Activated T-helper 1 cell treated with Interleukin-2 at 50 U/mL for 16 hours (primary cell): Measurements from ENCODE around the gene WFIKKN1.
"Not testable (repeated sequence)": the region's sequence is repeated elsewhere in the genome, so short reads cannot be mapped to it uniquely, and the experiment has no call there.

Experiments used
- DNase-seq: peaks from one replicate; pipeline ENCODE4 v3.0.0-alpha.2; 2020; ENCODE audit warnings: low read depth

The WFIKKN1 gene

DNA sequence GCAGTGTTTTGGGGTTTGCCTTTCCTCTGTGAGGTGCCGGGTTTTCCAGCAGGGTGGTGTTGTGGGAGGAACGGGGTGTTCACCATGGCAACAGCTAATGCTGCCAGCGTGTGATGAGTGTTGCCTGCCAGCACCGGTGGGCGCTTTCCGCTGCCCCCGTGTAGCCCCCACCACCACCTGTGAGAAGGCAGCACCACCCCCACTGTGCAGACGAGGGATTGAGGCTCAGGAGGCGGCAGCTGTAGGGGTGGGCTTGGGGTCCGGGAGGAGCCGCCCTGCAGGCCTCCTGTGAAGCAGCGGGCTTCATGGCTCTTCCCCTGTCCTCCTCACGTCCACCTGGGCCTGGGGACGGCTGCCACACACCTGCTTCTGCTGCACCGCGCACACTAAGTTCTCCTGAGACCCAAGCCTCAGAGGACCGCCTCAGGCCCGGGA lies 35.7 kb upstream of the WFIKKN1 start:
- DNase-seq = no peak

- DNase-seq = no peak
Observed at GRCh38 chr16:595942-596735, 34.6 kb upstream of the WFIKKN1 start.

- no peak for DNase-seq
Observed at GRCh38 chr16:596736-597060, 34.1 kb upstream of the WFIKKN1 start.

GRCh38 chr16:597655-598054 lies 33.1 kb upstream of the WFIKKN1 start:
- DNase-seq = not testable (repeated sequence)

GRCh38 chr16:598823-599739 lies 31.7 kb upstream of the WFIKKN1 start:
- no peak for DNase-seq

- DNase-seq = no peak
Observed at GRCh38 chr16:600781-601180, 30.0 kb upstream of the WFIKKN1 start.

GRCh38 chr16:603933-604332 lies 26.9 kb upstream of the WFIKKN1 start:
- no peak for DNase-seq

DNA sequence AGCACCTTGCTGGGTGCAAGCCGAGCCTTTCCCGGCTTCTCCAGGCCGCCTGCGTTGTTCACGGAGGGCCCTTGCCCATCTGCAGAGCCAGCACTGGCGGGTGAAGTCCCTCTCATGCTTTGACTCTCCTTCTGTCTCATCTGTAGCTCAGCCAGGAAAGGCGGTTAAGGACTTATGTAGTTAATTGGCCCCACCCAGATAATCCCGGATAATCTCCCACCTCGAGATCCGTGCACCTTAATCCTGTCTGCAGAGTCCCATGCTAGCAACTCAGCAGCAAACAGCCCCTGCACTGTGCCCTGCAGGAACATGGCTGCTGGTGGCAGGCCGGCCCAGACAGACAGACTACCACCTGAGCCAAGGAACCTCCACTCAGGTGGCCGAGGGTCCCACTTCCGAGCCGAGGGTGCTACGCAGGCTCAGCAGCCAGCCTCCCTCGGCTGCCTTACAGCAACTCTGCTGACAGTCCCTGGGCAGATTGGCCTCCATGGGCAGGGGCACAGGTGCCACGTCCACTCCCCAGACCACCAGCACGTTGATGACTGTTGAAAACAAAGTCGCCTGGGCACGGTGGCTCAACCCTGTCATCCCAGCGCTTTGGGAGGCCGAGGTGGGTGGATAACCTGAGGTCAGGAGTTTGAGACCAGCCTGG lies 24.0 kb upstream of the WFIKKN1 start:
- no peak for DNase-seq

GRCh38 chr16:608019-608418 lies 22.8 kb upstream of the WFIKKN1 start:
- no peak for DNase-seq

- no peak for DNase-seq
Observed at GRCh38 chr16:609316-609715, 21.5 kb upstream of the WFIKKN1 start.

GRCh38 chr16:609984-610383 lies 20.8 kb upstream of the WFIKKN1 start:
- no peak for DNase-seq

- peak; percentile 36 for DNase-seq
Observed at GRCh38 chr16:610513-611381, 20.0 kb upstream of the WFIKKN1 start.

- no peak for DNase-seq
Observed at GRCh38 chr16:615122-615521, 15.7 kb upstream of the WFIKKN1 start.

GRCh38 chr16:616733-617586 lies 13.8 kb upstream of the WFIKKN1 start:
- no peak for DNase-seq

DNA sequence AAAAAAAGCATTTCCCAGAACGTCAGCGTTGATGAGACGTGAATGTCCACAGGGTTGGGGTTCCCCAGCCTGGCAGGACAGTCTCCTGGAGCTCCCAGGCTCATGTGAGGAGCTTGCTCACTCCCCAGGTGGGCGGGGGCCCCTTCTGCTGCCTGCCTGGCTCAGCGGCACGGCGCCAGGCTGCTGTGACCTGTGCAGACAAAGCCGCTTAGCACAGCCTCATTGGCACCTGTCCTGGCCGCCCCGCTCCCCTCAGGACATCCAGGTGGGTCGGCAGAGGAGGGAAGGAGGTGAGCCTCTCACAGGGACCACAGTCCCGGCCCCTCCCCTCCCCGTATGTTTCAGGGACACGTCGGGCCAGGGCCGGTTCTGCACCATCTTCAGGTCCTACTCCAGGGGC lies 12.9 kb upstream of the WFIKKN1 start:
- DNase-seq = no peak

DNA sequence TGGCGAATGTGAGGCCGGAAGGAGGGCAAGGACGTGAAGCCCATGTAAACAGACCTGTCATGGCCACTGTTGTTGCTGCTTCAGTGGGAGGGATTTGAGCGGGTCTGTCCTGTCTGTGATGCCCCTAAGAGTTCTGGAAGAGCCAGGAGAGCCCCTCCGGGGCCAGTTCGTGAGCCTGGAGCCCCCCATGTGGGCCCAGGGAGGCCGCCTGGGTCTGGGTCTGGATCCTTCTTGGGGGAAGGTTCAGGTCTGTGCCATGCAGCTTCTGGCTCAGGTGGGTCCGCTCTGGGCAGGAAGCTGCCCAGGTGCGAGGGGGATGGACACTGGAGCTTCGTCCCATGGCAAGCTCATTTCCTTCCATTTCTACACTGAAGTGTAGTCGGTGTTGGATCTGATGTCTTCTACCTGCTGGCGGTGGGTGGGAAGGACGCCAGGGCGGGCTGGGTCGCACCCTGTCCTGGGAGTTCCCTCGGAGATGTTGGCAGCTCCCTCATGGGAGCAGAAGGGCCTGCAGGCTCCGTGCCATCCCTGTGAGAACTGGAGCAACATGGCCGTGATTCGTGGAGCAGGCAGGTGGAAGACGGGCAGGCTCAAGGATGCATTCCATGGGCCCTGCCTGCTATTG lies 11.2 kb upstream of the WFIKKN1 start:
- no peak for DNase-seq

- DNase-seq = no peak
Observed at GRCh38 chr16:620700-621525, 9.9 kb upstream of the WFIKKN1 start.

DNA sequence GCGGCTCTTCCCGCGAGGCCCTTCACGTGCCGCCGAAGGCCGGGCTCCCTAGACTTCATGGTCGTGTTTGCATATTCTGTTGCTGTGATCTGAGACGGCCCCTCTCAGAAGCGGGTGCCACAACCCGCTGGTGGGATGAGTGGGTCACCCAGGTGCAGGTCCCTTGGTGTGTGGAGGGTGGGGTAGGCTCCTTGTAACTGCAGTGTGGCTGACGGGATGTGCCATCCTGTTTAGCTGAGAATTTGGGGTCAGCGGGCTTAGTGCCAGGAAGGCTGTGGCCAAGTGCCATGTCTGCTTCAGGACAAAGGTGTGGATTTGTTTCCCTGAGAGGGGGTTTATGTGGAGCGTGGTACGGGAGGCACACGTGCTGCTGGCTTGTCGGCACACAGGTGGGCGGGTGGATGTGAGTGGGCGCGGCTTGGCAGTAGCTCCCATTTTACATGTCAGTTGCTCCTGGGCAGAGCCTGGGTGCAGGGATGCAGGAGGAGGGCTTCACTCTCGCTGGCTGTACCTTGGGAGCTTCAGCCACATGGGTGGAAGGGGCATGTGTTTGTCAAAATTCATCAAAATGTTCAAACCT lies 9.2 kb upstream of the WFIKKN1 start:
- no peak for DNase-seq

GRCh38 chr16:622920-623280 lies 7.9 kb upstream of the WFIKKN1 start:
- no peak for DNase-seq
